ENCODE data around the gene SH3PXD2B. TPM values are rescaled to one million over a fixed set of nuclear protein-coding genes. Genes with fewer than 3 reads are reported as not detected.

The SH3PXD2B gene
- total RNA-seq, 4 donors from 2014 or later, result 26.6 to 48.7 (median 38.9) TPM

GRCh38 chr5:172458976-172459782 lies 4.9 kb upstream of the SH3PXD2B start:
- TF ChIP-seq, protein P1, sequence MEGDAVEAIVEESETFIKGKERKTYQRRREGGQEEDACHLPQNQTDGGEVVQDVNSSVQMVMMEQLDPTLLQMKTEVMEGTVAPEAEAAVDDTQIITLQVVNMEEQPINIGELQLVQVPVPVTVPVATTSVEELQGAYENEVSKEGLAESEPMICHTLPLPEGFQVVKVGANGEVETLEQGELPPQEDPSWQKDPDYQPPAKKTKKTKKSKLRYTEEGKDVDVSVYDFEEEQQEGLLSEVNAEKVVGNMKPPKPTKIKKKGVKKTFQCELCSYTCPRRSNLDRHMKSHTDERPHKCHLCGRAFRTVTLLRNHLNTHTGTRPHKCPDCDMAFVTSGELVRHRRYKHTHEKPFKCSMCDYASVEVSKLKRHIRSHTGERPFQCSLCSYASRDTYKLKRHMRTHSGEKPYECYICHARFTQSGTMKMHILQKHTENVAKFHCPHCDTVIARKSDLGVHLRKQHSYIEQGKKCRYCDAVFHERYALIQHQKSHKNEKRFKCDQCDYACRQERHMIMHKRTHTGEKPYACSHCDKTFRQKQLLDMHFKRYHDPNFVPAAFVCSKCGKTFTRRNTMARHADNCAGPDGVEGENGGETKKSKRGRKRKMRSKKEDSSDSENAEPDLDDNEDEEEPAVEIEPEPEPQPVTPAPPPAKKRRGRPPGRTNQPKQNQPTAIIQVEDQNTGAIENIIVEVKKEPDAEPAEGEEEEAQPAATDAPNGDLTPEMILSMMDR (IDR thresholded peaks at IDR 0.05; ENCODE audit: low read depth), result no peak

DNA sequence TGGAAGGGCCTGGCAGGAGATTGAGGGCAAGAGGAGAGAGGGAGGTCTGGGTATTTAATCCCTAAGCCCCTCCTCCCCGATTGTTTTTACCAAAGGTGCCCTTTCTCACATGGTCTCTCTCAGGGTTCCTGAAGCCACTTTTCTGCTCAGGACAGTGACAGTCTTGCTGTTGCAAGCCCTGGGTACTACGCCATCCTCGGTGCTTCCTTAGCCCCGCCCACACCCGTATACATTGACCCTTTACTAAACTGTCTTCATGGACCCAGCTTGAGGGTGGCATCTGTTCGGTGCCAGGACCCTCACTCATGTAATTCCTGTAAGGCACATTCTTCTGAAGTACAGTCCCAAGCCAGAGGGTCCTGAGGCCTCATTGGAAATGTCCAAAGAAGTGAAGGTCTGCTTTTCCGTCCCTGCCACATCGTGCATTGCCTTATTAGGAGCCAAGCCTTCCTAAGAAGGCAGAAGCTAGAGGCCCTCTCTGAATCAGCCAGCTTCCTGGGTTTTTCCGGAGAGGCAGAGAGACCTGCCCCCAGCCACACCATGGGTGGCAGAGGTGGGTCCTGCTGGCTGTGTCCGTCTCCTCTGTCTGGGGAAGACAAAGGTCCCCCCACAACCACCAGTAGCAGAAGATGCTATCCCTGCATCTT lies 1.9 kb upstream of the SH3PXD2B start:
- TF ChIP-seq, protein P1 (IDR thresholded peaks at IDR 0.05; ENCODE audit: low read depth), result no peak

- TF ChIP-seq, protein P1 (IDR thresholded peaks at IDR 0.05; ENCODE audit: low read depth), result no peak
These were observed 1.3 kb upstream of the SH3PXD2B start for GRCh38 chr5:172455511-172456061.

GRCh38 chr5:172455087-172455381 lies 709 bp upstream of the SH3PXD2B start:
- TF ChIP-seq, protein P1 (IDR thresholded peaks at IDR 0.05; ENCODE audit: low read depth), result no peak

- TF ChIP-seq, protein P1 (IDR thresholded peaks at IDR 0.05; ENCODE audit: low read depth), result no peak
These were observed 353 bp downstream of the SH3PXD2B start for GRCh38 chr5:172453986-172454357.

- TF ChIP-seq, protein P1 (IDR thresholded peaks at IDR 0.05; ENCODE audit: low read depth), result no peak
These were observed 929 bp downstream of the SH3PXD2B start for GRCh38 chr5:172453206-172453985.
